OCI-LY3 (cell line): ENCODE measurements around the gene MAN2A1.

Source experiments
- H2AFZ ChIP-seq: fragments of 200-600, 300-600 bp; shearing (Covaris generic); 2 replicates; pipeline ENCODE4 v1.6.0; 2014; ENCODE audit warnings: antibody characterized with exemption, low read depth, low read length
- H3K27ac ChIP-seq: fragments of 200-600, 300-600 bp; sonication (generic); 2 replicates; pipeline ENCODE4 v1.5.1; 2014; ENCODE audit warnings: mild to moderate bottlenecking, low read length, moderate library complexity, mixed read lengths
- H3K27me3 ChIP-seq: fragments of 200-600, 300-600 bp; sonication (generic); 2 replicates; pipeline ENCODE4 v1.6.1; 2014; ENCODE audit warnings: low read depth, low read length, mixed read lengths
- H3K36me3 ChIP-seq: fragments of 200-600, 300-600 bp; sonication (generic); replicated peaks from 2 replicates; pipeline ENCODE3; 2014; ENCODE audit warnings: low read depth, low read length, mixed read lengths
- H3K4me1 ChIP-seq: fragments of 300-600, 200-600 bp; sonication (generic); 2 replicates; pipeline ENCODE4 v1.6.1; 2014; ENCODE audit warnings: low read length, mixed read lengths
- H3K4me2 ChIP-seq: fragments of 200-600, 300-600 bp; sonication (generic); 2 replicates; pipeline ENCODE4 v1.6.1; 2014; ENCODE audit warnings: low read length, mixed read lengths
- H3K4me3 ChIP-seq: fragments of 300-600, 200-600 bp; sonication (generic); 2 replicates; pipeline ENCODE4 v1.5.1; 2014; ENCODE audit warnings: antibody characterized with exemption, mild to moderate bottlenecking, low read length, moderate library complexity
- H3K79me2 ChIP-seq: fragments of 300-600, 200-600 bp; shearing (Covaris generic); 2 replicates; pipeline ENCODE4 v1.6.1; 2014; ENCODE audit warnings: mild to moderate bottlenecking, low read length, mixed read lengths
- H3K9ac ChIP-seq: fragments of 300-600, 200-600 bp; shearing (Covaris generic); 2 replicates; pipeline ENCODE4 v1.6.0; 2014; ENCODE audit warnings: mild to moderate bottlenecking, low read length, moderate library complexity
- H3K9me3 ChIP-seq: fragments of 200-600, 300-600 bp; shearing (Covaris generic); 2 replicates; pipeline ENCODE4 v1.6.1; 2014; ENCODE audit warnings: low read length, mixed read lengths; ENCODE audit not compliant: insufficient read depth
- H4K20me1 ChIP-seq: fragments of 200-600, 300-600 bp; sonication (generic); 2 replicates; pipeline ENCODE4 v1.6.1; 2016; ENCODE audit warnings: low read length, mixed read lengths; ENCODE audit not compliant: insufficient read depth
- CTCF ChIP-seq: fragments of 200-600, 300-600 bp; sonication (generic); IDR thresholded peaks from 2 replicates; pipeline ENCODE4 v1.5.1; 2014; ENCODE audit warnings: antibody characterized with exemption, low read length, low read depth
- EZH2phosphoT487 ChIP-seq: fragments of 200-600 bp; shearing (Covaris generic); IDR thresholded peaks from 2 replicates; pipeline ENCODE4 v1.6.1; 2018; ENCODE audit warnings: antibody characterized with exemption, mixed run types, low read depth

Gene MAN2A1

GRCh38 chr5:109859537-109859936, 169.8 kb downstream of the MAN2A1 start:
- Histone ChIP-seq H2AFZ (no peak overlapping the region), H3K4me3 (no peak overlapping the region), H3K27ac (no peak overlapping the region), H3K4me2 (no peak overlapping the region), H4K20me1 (peaks cover 7% of the 10 kb centered on the region; the same call in 1 of the 2 replicates), H3K9me3 (no peaks in the 10 kb centered on the region), H3K27me3 (no peaks in the 10 kb centered on the region), H3K79me2 (no peaks in the 10 kb centered on the region), H3K9ac (no peak overlapping the region), H3K36me3 (peaks cover 37% of the 10 kb centered on the region), H3K4me1 (peaks cover 26% of the 10 kb centered on the region)
- TF ChIP-seq CTCF: no peak

GRCh38 chr5:109862301-109862700, 172.6 kb downstream of the MAN2A1 start:
- Histone ChIP-seq H3K4me1 (peaks cover 26% of the 10 kb centered on the region), H3K27me3 (no peaks in the 10 kb centered on the region)

GRCh38 chr5:109863752-109864151, 174.0 kb downstream of the MAN2A1 start:
- Histone ChIP-seq H3K27ac (no peak overlapping the region), H3K4me2 (peak overlapping the region; percentile 51), H3K9ac (no peak overlapping the region), H3K4me3 (no peak overlapping the region), H3K4me1 (peaks cover 26% of the 10 kb centered on the region), H4K20me1 (peaks cover 7% of the 10 kb centered on the region; the same call in 1 of the 2 replicates), H3K36me3 (peaks cover 51% of the 10 kb centered on the region), H3K79me2 (no peaks in the 10 kb centered on the region), H3K27me3 (no peaks in the 10 kb centered on the region), H2AFZ (no peak overlapping the region), H3K9me3 (no peaks in the 10 kb centered on the region)
- TF ChIP-seq EZH2phosphoT487 (no peak), CTCF (no peak)

More at GRCh38 chr5:109862301-109862700, 172.6 kb downstream of the MAN2A1 start:
- peaks cover 50% of the 10 kb centered on the region for H3K36me3 ChIP-seq
- no peak overlapping the region for H3K27ac ChIP-seq
- H3K4me3 ChIP-seq: no peak overlapping the region
- TF ChIP-seq CTCF (no peak), EZH2phosphoT487 (no peak)
- peaks cover 7% of the 10 kb centered on the region; the same call in 1 of the 2 replicates for H4K20me1 ChIP-seq
- no peaks in the 10 kb centered on the region for H3K9me3 ChIP-seq
- H2AFZ ChIP-seq: no peak overlapping the region
- 0 out of 2 replicates have a peak overlapping the region, but pooled peaks have one; percentile 11 for H3K4me2 ChIP-seq
- no peaks in the 10 kb centered on the region for H3K79me2 ChIP-seq
- no peak overlapping the region for H3K9ac ChIP-seq

GRCh38 chr5:109865637-109866036, 175.9 kb downstream of the MAN2A1 start:
- H3K9ac ChIP-seq: no peak overlapping the region
- peaks cover 7% of the 10 kb centered on the region; the same call in 1 of the 2 replicates for H4K20me1 ChIP-seq
- peaks cover 26% of the 10 kb centered on the region for H3K4me1 ChIP-seq
- H3K79me2 ChIP-seq: no peaks in the 10 kb centered on the region
- no peak overlapping the region for H2AFZ ChIP-seq
- H3K9me3 ChIP-seq: no peaks in the 10 kb centered on the region
- TF ChIP-seq EZH2phosphoT487 (no peak), CTCF (no peak)
- H3K4me3 ChIP-seq: no peak overlapping the region
- peaks cover 55% of the 10 kb centered on the region for H3K36me3 ChIP-seq
- H3K4me2 ChIP-seq: no peak overlapping the region
- H3K27me3 ChIP-seq: no peaks in the 10 kb centered on the region
- no peak overlapping the region for H3K27ac ChIP-seq
